K562 (cell line): ENCODE data around the gene CMSS1. TPM values are rescaled to one million over a fixed set of nuclear protein-coding genes. Genes with fewer than 3 reads are reported as not detected.
A peak's percentile ranks its signal among the peaks of the same experiment; 100 is the strongest.

Experiments
- NONO ChIP-seq, 2 experiments: fragments of 200-400 bp in 1 of 2; fragments of 450-650 bp in 1 of 2; formaldehyde crosslinking in 1 of 2; IDR thresholded peaks; 2 replicates each; pipeline ENCODE4 v1.6.1; 2017; ENCODE audit warnings: low read depth in 2 of 2, mild to moderate bottlenecking in 2 of 2, moderate library complexity in 2 of 2, low read length in 1 of 2
- NRF1 ChIP-seq, 2 experiments: fragments of 450-650 bp; IDR thresholded peaks in 1 of 2; conservative IDR thresholded peaks in 1 of 2; 2 replicates each; pipeline ENCODE4 v1.6.1; 2014; ENCODE audit warnings: mild to moderate bottlenecking in 2 of 2
- NUFIP1 ChIP-seq: fragments of 450-650 bp; IDR thresholded peaks from 2 replicates; pipeline ENCODE4 v1.6.1; 2018; ENCODE audit not compliant: partially characterized antibody
- PHF8 ChIP-seq: fragments of 200-600 bp; sonication (generic); IDR thresholded peaks from 2 replicates; pipeline ENCODE4 v1.6.1; 2012; ENCODE audit warnings: mixed run types, mild to moderate bottlenecking, inconsistent platforms, low read length, moderate library complexity, borderline replicate concordance
- PML ChIP-seq: IDR thresholded peaks from 2 replicates; pipeline ENCODE4 v1.6.1; 2012; ENCODE audit warnings: low read length, inconsistent platforms
- RAD51 ChIP-seq: fragments of 450-650 bp; IDR thresholded peaks from 2 replicates; pipeline ENCODE4 v1.7.1; 2016; ENCODE audit warnings: low read depth, mild to moderate bottlenecking, borderline replicate concordance
- U2AF2 ChIP-seq: fragments of 200-400 bp; formaldehyde crosslinking; optimal IDR thresholded peaks from 2 replicates; pipeline ENCODE3; 2017; ENCODE audit warnings: low read depth, mild to moderate bottlenecking, low read length
- ZNF384 ChIP-seq: IDR thresholded peaks from 2 replicates; pipeline ENCODE4 v1.6.1; 2012; ENCODE audit warnings: low read depth, low read length, improper control_type of control experiment
- polyA plus RNA-seq, 8 experiments: library from polyadenylated mRNA; depleted of rRNA in 4 of 8; stranded (reverse) in 5 of 8; unstranded in 3 of 8; fragments of >200 nt; fragmentation: Nextera tagmentation in 2 of 8; fragmentation: Illumina TruSeq in 1 of 8; extraction: Ambion mirVana in 2 of 8; extraction: Trizol in 1 of 8; gene quantifications; 2 replicates each; pipeline versions ENCODE4 v1.2.1 to v1.2.3, GENCODE V29; 2011 to 2014; ENCODE audit warnings: inconsistent platforms in 1 of 8, missing spikeins in 1 of 8
- total RNA-seq, 7 experiments: library from RNA; depleted of rRNA in 6 of 7; stranded (reverse); fragments of >200 nt in 6 of 7; fragmentation: Illumina TruSeq in 2 of 7; extraction: Trizol in 2 of 7; gene quantifications; 2 replicates each; pipeline versions ENCODE4 v1.2.1 to v1.2.3, GENCODE V29; 2011 to 2021; ENCODE audit warnings: low replicate concordance in 1 of 7
- TF ChIP-seq, protein P1 (sequence below): fragments of 250-450 bp; sonication (Bioruptor Pico); IDR thresholded peaks from 2 replicates; pipeline ENCODE4 v1.4.0; 2020; ENCODE audit warnings: mild to moderate bottlenecking, moderate library complexity
- TF ChIP-seq, protein P2 (sequence below): fragments of 250-450 bp; sonication (Bioruptor Pico); IDR thresholded peaks from 2 replicates; pipeline ENCODE4 v1.8.0; 2021; ENCODE audit warnings: borderline replicate concordance, mild to moderate bottlenecking, moderate library complexity; ENCODE audit not compliant: poor library complexity, severe bottlenecking
- TF ChIP-seq, protein P3 (sequence below): fragments of 450-650 bp; formaldehyde crosslinking; conservative IDR thresholded peaks from 2 replicates; pipeline ENCODE4 v1.4.0; 2022; ENCODE audit warnings: mild to moderate bottlenecking, missing genetic modification characterization
- TF ChIP-seq, protein P4 (sequence below): fragments of 250-450 bp; sonication (Bioruptor Pico); IDR thresholded peaks from 2 replicates; pipeline ENCODE4 v1.5.0; 2020; ENCODE audit warnings: mild to moderate bottlenecking, borderline replicate concordance

The CMSS1 gene
- total and polyA plus RNA-seq, 9 of the 15 experiments (the other 6 are each of a cell fraction or from before 2014, with no cell fraction given): 46.9 to 109 (median 72.3) TPM

DNA sequence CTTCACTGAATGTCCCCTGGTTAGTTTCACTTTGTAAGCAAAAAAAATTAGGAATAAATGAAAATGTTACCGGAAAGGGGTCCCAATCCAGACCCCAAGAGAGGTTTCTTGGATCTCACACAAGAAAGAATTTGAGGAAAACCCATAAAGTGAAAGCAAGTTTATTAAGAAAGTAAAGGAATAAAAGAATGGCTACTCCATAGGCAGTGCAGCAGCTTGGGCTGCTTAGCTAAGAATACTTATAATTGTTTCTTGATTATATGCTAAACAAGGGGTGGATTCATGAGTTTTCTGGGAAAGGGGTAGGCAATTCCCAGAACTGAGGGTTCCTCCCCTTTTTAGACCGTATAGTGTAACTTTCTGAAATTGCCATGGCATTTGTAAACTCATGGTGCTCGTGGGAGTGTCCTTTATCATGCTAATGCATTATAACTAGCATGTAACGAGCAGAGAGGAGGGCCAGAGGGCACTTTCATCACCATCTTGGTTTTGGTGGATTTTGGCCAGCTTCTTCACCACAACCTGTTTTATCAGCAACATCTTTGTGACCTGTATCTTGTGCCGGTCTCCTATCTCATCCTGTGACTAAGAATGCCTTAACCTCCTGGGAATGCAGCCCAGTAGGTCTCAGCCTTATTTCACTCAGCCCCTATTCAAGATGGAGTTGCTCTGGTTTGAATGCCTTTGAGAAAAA lies 41.0 kb upstream of the CMSS1 start (continued):
- TF ChIP-seq, protein P1, sequence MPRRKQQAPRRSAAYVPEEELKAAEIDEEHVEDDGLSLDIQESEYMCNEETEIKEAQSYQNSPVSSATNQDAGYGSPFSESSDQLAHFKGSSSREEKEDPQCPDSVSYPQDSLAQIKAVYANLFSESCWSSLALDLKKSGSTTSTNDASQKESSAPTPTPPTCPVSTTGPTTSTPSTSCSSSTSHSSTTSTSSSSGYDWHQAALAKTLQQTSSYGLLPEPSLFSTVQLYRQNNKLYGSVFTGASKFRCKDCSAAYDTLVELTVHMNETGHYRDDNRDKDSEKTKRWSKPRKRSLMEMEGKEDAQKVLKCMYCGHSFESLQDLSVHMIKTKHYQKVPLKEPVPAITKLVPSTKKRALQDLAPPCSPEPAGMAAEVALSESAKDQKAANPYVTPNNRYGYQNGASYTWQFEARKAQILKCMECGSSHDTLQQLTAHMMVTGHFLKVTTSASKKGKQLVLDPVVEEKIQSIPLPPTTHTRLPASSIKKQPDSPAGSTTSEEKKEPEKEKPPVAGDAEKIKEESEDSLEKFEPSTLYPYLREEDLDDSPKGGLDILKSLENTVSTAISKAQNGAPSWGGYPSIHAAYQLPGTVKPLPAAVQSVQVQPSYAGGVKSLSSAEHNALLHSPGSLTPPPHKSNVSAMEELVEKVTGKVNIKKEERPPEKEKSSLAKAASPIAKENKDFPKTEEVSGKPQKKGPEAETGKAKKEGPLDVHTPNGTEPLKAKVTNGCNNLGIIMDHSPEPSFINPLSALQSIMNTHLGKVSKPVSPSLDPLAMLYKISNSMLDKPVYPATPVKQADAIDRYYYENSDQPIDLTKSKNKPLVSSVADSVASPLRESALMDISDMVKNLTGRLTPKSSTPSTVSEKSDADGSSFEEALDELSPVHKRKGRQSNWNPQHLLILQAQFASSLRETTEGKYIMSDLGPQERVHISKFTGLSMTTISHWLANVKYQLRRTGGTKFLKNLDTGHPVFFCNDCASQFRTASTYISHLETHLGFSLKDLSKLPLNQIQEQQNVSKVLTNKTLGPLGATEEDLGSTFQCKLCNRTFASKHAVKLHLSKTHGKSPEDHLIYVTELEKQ (CRISPR knock-in tag): peak; percentile 99
- TF ChIP-seq U2AF2: no peak
- 0 out of 2 replicates have a peak, but pooled peaks have one; percentile 26 for TF ChIP-seq PML
- no peak for TF ChIP-seq PHF8
- 0 out of 2 replicates have a peak, but pooled peaks have one; percentile 9 for TF ChIP-seq RAD51
- no peak for TF ChIP-seq ZNF384
- TF ChIP-seq, protein P2, sequence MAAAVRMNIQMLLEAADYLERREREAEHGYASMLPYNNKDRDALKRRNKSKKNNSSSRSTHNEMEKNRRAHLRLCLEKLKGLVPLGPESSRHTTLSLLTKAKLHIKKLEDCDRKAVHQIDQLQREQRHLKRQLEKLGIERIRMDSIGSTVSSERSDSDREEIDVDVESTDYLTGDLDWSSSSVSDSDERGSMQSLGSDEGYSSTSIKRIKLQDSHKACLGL (CRISPR knock-in tag): peak; percentile 91
- no peak; a peak in 1 of 4 replicates for TF ChIP-seq NRF1 (conservative IDR thresholded peaks at IDR 0.05 in 1 of 2, IDR thresholded peaks at IDR 0.05 in 1 of 2)
- TF ChIP-seq, protein P3, sequence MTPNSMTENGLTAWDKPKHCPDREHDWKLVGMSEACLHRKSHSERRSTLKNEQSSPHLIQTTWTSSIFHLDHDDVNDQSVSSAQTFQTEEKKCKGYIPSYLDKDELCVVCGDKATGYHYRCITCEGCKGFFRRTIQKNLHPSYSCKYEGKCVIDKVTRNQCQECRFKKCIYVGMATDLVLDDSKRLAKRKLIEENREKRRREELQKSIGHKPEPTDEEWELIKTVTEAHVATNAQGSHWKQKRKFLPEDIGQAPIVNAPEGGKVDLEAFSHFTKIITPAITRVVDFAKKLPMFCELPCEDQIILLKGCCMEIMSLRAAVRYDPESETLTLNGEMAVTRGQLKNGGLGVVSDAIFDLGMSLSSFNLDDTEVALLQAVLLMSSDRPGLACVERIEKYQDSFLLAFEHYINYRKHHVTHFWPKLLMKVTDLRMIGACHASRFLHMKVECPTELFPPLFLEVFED (CRISPR knock-in tag): peak; percentile 99
- TF ChIP-seq NUFIP1: no peak
- TF ChIP-seq NONO (IDR thresholded peaks at IDR 0.05; ENCODE audit: low read depth in 2 of 2, low read length in 1 of 2): no peak
- TF ChIP-seq, protein P4, sequence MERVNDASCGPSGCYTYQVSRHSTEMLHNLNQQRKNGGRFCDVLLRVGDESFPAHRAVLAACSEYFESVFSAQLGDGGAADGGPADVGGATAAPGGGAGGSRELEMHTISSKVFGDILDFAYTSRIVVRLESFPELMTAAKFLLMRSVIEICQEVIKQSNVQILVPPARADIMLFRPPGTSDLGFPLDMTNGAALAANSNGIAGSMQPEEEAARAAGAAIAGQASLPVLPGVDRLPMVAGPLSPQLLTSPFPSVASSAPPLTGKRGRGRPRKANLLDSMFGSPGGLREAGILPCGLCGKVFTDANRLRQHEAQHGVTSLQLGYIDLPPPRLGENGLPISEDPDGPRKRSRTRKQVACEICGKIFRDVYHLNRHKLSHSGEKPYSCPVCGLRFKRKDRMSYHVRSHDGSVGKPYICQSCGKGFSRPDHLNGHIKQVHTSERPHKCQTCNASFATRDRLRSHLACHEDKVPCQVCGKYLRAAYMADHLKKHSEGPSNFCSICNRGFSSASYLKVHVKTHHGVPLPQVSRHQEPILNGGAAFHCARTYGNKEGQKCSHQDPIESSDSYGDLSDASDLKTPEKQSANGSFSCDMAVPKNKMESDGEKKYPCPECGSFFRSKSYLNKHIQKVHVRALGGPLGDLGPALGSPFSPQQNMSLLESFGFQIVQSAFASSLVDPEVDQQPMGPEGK (CRISPR knock-in tag): peak; percentile 99
